Right hindlimb (tissue), 1 donor: Measurements from ENCODE around the gene MAT2A.
"Not testable (repeated sequence)": the region's sequence is repeated elsewhere in the genome, so short reads cannot be mapped to it uniquely, and the experiment has no call there.

ENCODE experiments used
- DNase-seq: peaks from one replicate; pipeline ENCODE4 v3.0.0-alpha.2; 2018

Gene MAT2A

GRCh38 chr2:85524336-85524908 is 14.5 kb upstream of the MAT2A start:
- DNase-seq = peak; percentile 29

GRCh38 chr2:85525029-85525428 is 13.9 kb upstream of the MAT2A start:
- DNase-seq = no peak

- DNase-seq = no peak
Observed at GRCh38 chr2:85525567-85525966, 13.4 kb upstream of the MAT2A start.

- DNase-seq = no peak
Observed at GRCh38 chr2:85527787-85528186, 11.2 kb upstream of the MAT2A start.

GRCh38 chr2:85528355-85528754 is 10.6 kb upstream of the MAT2A start:
- DNase-seq = no peak

GRCh38 chr2:85529809-85530208 is 9.2 kb upstream of the MAT2A start:
- no peak for DNase-seq

GRCh38 chr2:85531589-85531988 is 7.4 kb upstream of the MAT2A start:
- no peak for DNase-seq

GRCh38 chr2:85534099-85534498 is 4.9 kb upstream of the MAT2A start:
- no peak for DNase-seq

GRCh38 chr2:85534881-85535280 is 4.1 kb upstream of the MAT2A start:
- DNase-seq = no peak

- no peak for DNase-seq
Observed at GRCh38 chr2:85536479-85536878, 2.5 kb upstream of the MAT2A start.

- peak; percentile 70 for DNase-seq
Observed at GRCh38 chr2:85537600-85538506, 1.1 kb upstream of the MAT2A start.

GRCh38 chr2:85539361-85540132 is 579 bp downstream of the MAT2A start:
- DNase-seq = peak; percentile 88

GRCh38 chr2:85540133-85540648 is 1.2 kb downstream of the MAT2A start:
- no peak for DNase-seq

GRCh38 chr2:85541262-85541661 is 2.3 kb downstream of the MAT2A start:
- no peak for DNase-seq

GRCh38 chr2:85541753-85542457 is 2.9 kb downstream of the MAT2A start:
- no peak for DNase-seq

- no peak for DNase-seq
Observed at GRCh38 chr2:85542777-85543176, 3.8 kb downstream of the MAT2A start.

GRCh38 chr2:85544254-85544691 is 5.3 kb downstream of the MAT2A start:
- not testable (repeated sequence) for DNase-seq

- DNase-seq = not testable (repeated sequence)
Observed at GRCh38 chr2:85544915-85545779, 6.2 kb downstream of the MAT2A start.

GRCh38 chr2:85545780-85546240 is 6.8 kb downstream of the MAT2A start:
- no peak for DNase-seq

GRCh38 chr2:85547089-85547858 is 8.3 kb downstream of the MAT2A start:
- DNase-seq = no peak
